ENCODE data around the gene CHCHD5. TPM values are rescaled to one million over a fixed set of nuclear protein-coding genes. Genes with fewer than 3 reads are reported as not detected.
"Not testable (repeated sequence)": the region's sequence is repeated elsewhere in the genome, so short reads cannot be mapped to it uniquely, and the experiment has no call there.

The CHCHD5 gene
- 10 to 100 TPM; 13.6 to 44.9 (median 25.4) TPM for total RNA-seq

- Histone ChIP-seq H3K27ac (peak within 1 kb of the TSS; percentile 92 to 96 (median 95)), H3K4me1 (peaks cover 14 to 31% (median 26%) of the 10 kb centered on the region in 4 donors), H3K27me3 (no peaks in the 10 kb centered on the region), H3K4me3 (peak within 1 kb of the TSS; percentile 31 to 69 (median 64)), H3K9me3 (no peaks in the 10 kb centered on the region), H3K36me3 (peaks cover 0 to 24% (median 4%) of the 10 kb centered on the region in 4 donors)
- TF ChIP-seq CTCF (IDR thresholded peaks at IDR 0.05) = peak in 4 of 6 experiments; percentile 36 to 51 (median 46)
- peak; percentile 88 to 89 for TF ChIP-seq POLR2AphosphoS5 (IDR thresholded peaks at IDR 0.05)
- TF ChIP-seq POLR2A (IDR thresholded peaks at IDR 0.05) = peak in 3 of 4 donors; percentile 54 to 84 (median 56)
- peak in 1 of 4 donors; percentile 73 for TF ChIP-seq EP300 (IDR thresholded peaks at IDR 0.05)
- WGBS, 2 donors = 1 to 2% methylated on average over 43 to 52 of the region's 54 CpGs
- DNase-seq (peak; percentile 94 to 96), ATAC-seq (ENCODE audit: low FRiP score in 2 of 2) (peak; percentile 96)
Measured at GRCh38 chr2:112584134-112584890, at the start of gene CHCHD5. Gene CHCHD5, plus strand, starts transcription at chr2:112584609. Its CDS starts 39 bp downstream, at chr2:112584648.

- H3K27ac ChIP-seq = no peak overlapping the region
- 77 to 85% methylated on average over 1 of the region's 1 CpG for WGBS, 2 donors
- peaks cover 0 to 16% (median 7%) of the 10 kb centered on the region in 4 donors for H3K36me3 ChIP-seq
- H3K27me3 ChIP-seq = no peaks in the 10 kb centered on the region
- no peak for ATAC-seq (ENCODE audit: low FRiP score in 2 of 2)
- no peak overlapping the region for H3K4me3 ChIP-seq
- no peaks in the 10 kb centered on the region for H3K9me3 ChIP-seq
- H3K4me1 ChIP-seq = no peaks in the 10 kb centered on the region
- DNase-seq = no peak
- TF ChIP-seq CTCF (IDR thresholded peaks at IDR 0.05) (no peak), EP300 (IDR thresholded peaks at IDR 0.05) (no peak), POLR2AphosphoS5 (IDR thresholded peaks at IDR 0.05) (no peak), POLR2A (IDR thresholded peaks at IDR 0.05) (no peak)
Measured at GRCh38 chr2:112534826-112535225, 49.6 kb upstream of the CHCHD5 start.

- not testable (repeated sequence) for H3K4me3 ChIP-seq; H3K9me3 ChIP-seq; DNase-seq; H3K27me3 ChIP-seq; ATAC-seq (ENCODE audit: low FRiP score in 2 of 2); H3K4me1 ChIP-seq; H3K27ac ChIP-seq; H3K36me3 ChIP-seq
Measured at GRCh38 chr2:112536665-112537064, 47.7 kb upstream of the CHCHD5 start.

GRCh38 chr2:112539306-112539705 is 45.1 kb upstream of the CHCHD5 start:
- ATAC-seq (ENCODE audit: low FRiP score in 2 of 2) (no peak), DNase-seq (no peak)
- no peaks in the 10 kb centered on the region for H3K27me3 ChIP-seq
- H3K36me3 ChIP-seq = no peaks in the 10 kb centered on the region
- H3K4me1 ChIP-seq = peaks cover 11 to 27% (median 14%) of the 10 kb centered on the region in 4 donors
- 53 to 64% methylated on average over 2 of the region's 2 CpGs for WGBS, 2 donors
- H3K9me3 ChIP-seq = no peaks in the 10 kb centered on the region
- no peak for TF ChIP-seq EP300 (IDR thresholded peaks at IDR 0.05)
- no peak for TF ChIP-seq POLR2A (IDR thresholded peaks at IDR 0.05)
- no peak for TF ChIP-seq CTCF (IDR thresholded peaks at IDR 0.05)
- TF ChIP-seq POLR2AphosphoS5 (IDR thresholded peaks at IDR 0.05) = no peak
- H3K4me3 ChIP-seq = no peak overlapping the region
- H3K27ac ChIP-seq = no peak overlapping the region

GRCh38 chr2:112540906-112541305 is 43.5 kb upstream of the CHCHD5 start:
- TF ChIP-seq CTCF (IDR thresholded peaks at IDR 0.05) (no peak), POLR2A (IDR thresholded peaks at IDR 0.05) (no peak), EP300 (IDR thresholded peaks at IDR 0.05) (no peak), POLR2AphosphoS5 (IDR thresholded peaks at IDR 0.05) (no peak)
- no peak for DNase-seq
- no peaks in the 10 kb centered on the region for H3K9me3 ChIP-seq
- no peak for ATAC-seq (ENCODE audit: low FRiP score in 2 of 2)
- no peaks in the 10 kb centered on the region for H3K27me3 ChIP-seq
- H3K4me3 ChIP-seq = peak overlapping the region in 1 of 4 donors; percentile 98
- H3K4me1 ChIP-seq = peaks cover 11 to 27% (median 14%) of the 10 kb centered on the region in 4 donors
- WGBS, 2 donors = 27 to 29% methylated on average over 2 of the region's 2 CpGs
- peak overlapping the region in 2 of 4 donors; percentile 93 for H3K27ac ChIP-seq
- H3K36me3 ChIP-seq = peaks cover 0 to under 1% (median 0%) of the 10 kb centered on the region in 4 donors
